Tibial artery (tissue), 4 donors: ENCODE measurements around the gene PSMB8.

Experiments
- DNase-seq, 2 donors: peaks; one replicate each; pipeline ENCODE4 v3.0.0-alpha.2; 2019
- H3K27ac ChIP-seq, 2 donors: fragments of 200-600 bp; sonication (generic) in 1 of 2; 1 replicate in 1 of 2; 2 replicates in 1 of 2; pipeline ENCODE4 v1.5.1; 2018 to 2019; ENCODE audit warnings: mild to moderate bottlenecking in 1 of 2
- H3K27me3 ChIP-seq, 2 donors: fragments of 200-600 bp; sonication (generic) in 1 of 2; one replicate each; pipeline versions ENCODE4 v1.5.1 to v1.6.0; 2016 to 2019
- H3K36me3 ChIP-seq, 3 donors: fragments of 200-600 bp; sonication (generic) in 2 of 3; one replicate each; pipeline ENCODE4 v1.5.1; 2016 to 2019; ENCODE audit warnings: mild to moderate bottlenecking in 2 of 3
- H3K4me1 ChIP-seq, 4 donors: fragments of 200-600 bp; sonication (generic) in 2 of 4; 1 replicate in 3 of 4; 2 replicates in 1 of 4; pipeline ENCODE4 v1.5.1; 2016 to 2019
- H3K4me3 ChIP-seq, 2 donors: fragments of 200-600 bp; sonication (generic) in 1 of 2; 1 replicate in 1 of 2; 2 replicates in 1 of 2; pipeline ENCODE4 v1.5.1; 2018 to 2019; ENCODE audit warnings: mild to moderate bottlenecking in 2 of 2
- H3K9me3 ChIP-seq, 3 donors: fragments of 200-600 bp; sonication (generic) in 1 of 3; one replicate each; pipeline ENCODE4 v1.5.1; 2016 to 2019
- intact Hi-C: fragments of 100-400 bp; cut with DNase I; formaldehyde crosslinking; loops from one replicate; pipeline ENCODE4 v1.15.0; 2023; ENCODE audit warnings: low total_unique reads
- TF ChIP-seq, protein P1 (sequence below), 2 experiments: fragments of 200-600 bp in 1 of 2; fragments of 450-650 bp in 1 of 2; IDR thresholded peaks; one replicate each; pipeline ENCODE4 v1.5.1; 2017 to 2019; ENCODE audit warnings: antibody characterized with exemption in 2 of 2, mild to moderate bottlenecking in 1 of 2, moderate library complexity in 1 of 2

Gene PSMB8

DNA sequence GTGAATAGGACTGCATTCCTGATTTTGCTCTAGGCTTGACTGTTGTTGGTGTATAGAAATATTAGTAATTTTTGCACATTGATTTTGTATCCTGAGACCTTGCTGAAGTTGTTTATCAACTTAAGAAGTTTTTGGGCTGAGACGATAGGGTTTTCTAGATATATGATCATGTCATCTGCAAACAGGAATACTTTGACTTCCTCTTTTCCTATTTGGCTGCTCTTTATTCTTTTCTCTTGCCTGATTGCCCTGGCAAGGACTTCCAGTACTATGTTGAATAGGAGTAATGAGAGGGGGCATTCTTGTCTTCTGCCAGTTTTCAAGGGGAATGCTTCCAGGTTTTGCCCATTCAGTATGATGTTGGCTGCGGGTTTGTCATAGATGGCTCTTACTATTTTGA lies 40.4 kb downstream of the PSMB8 start:
- intact Hi-C loops, result no loop called here
- no peaks in the 10 kb centered on the region for H3K36me3 ChIP-seq
- H3K4me3 ChIP-seq, result no peak overlapping the region
- TF ChIP-seq, protein P1, sequence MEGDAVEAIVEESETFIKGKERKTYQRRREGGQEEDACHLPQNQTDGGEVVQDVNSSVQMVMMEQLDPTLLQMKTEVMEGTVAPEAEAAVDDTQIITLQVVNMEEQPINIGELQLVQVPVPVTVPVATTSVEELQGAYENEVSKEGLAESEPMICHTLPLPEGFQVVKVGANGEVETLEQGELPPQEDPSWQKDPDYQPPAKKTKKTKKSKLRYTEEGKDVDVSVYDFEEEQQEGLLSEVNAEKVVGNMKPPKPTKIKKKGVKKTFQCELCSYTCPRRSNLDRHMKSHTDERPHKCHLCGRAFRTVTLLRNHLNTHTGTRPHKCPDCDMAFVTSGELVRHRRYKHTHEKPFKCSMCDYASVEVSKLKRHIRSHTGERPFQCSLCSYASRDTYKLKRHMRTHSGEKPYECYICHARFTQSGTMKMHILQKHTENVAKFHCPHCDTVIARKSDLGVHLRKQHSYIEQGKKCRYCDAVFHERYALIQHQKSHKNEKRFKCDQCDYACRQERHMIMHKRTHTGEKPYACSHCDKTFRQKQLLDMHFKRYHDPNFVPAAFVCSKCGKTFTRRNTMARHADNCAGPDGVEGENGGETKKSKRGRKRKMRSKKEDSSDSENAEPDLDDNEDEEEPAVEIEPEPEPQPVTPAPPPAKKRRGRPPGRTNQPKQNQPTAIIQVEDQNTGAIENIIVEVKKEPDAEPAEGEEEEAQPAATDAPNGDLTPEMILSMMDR (IDR thresholded peaks at IDR 0.05), result no peak
- H3K9me3 ChIP-seq, result peaks cover 0 to 6% (median 0%) of the 10 kb centered on the region in 3 donors
- peaks cover 0 to 29% of the 10 kb centered on the region in 2 donors for H3K27me3 ChIP-seq
- no peaks in the 10 kb centered on the region for H3K4me1 ChIP-seq
- DNase-seq, result no peak
- H3K27ac ChIP-seq, result no peak overlapping the region

DNA sequence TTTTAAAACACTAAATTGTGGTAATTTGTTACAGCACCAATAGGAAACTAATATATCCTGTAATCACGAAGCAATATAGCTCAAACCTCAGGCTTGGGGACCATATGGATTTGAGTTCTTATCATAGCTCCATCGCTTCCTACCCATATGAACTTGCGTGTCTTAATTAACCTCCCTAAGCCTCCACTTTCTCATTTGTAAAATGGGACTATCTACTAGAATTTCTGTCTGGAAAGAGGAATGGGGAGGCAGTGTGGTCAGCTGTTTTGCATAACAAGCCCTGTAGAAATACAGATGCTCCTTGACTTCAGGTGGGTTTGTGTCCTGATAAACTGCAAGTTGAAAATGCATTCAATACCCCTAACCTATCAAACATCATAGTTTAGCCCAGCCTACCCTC lies 44.1 kb downstream of the PSMB8 start:
- intact Hi-C loops, result loop anchor here (5.0 kb wide), 1 partner anchor 392 kb away; the partner anchor contains the start of gene BTNL2
- peaks cover 0 to 3% (median 0%) of the 10 kb centered on the region in 4 donors for H3K4me1 ChIP-seq

DNA sequence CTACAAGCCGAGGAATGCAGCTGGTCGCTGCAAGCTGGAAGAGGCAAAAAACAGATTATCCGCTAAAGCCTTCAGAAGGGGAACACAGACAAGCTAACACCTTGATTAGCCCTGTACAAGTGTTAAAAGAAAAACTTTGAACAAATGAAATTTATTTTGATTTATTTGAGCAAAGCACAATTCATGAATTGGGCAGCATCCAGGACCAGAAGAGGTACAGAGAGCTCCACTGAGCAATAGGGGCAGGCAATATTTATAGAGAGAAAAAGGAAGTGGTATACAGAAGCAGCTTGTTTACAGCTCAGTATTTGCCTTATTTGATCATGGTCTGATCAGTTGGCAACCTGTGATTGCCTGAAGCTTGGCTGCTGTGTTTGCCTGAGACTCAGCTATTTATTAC lies 44.7 kb downstream of the PSMB8 start:
- H3K27ac ChIP-seq, result no peak overlapping the region
- no peak overlapping the region for H3K4me3 ChIP-seq
- H3K36me3 ChIP-seq, result no peaks in the 10 kb centered on the region
- peaks cover 0 to 54% of the 10 kb centered on the region in 2 donors for H3K27me3 ChIP-seq
- intact Hi-C loops, result loop anchor here (5.0 kb wide), 1 partner anchor 392 kb away; the partner anchor contains the start of gene BTNL2
- DNase-seq, result no peak
- H3K9me3 ChIP-seq, result peaks cover 0 to 6% (median 0%) of the 10 kb centered on the region in 3 donors
- peaks cover 0 to 3% (median 0%) of the 10 kb centered on the region in 4 donors for H3K4me1 ChIP-seq
- TF ChIP-seq, protein P1 (IDR thresholded peaks at IDR 0.05), result no peak

More for the DNA sequence above, 44.1 kb downstream of the PSMB8 start:
- H3K27me3 ChIP-seq, result peaks cover 0 to 49% of the 10 kb centered on the region in 2 donors
- no peak for DNase-seq
- no peak overlapping the region for H3K4me3 ChIP-seq
- H3K36me3 ChIP-seq, result no peaks in the 10 kb centered on the region
- TF ChIP-seq, protein P1 (IDR thresholded peaks at IDR 0.05), result no peak
- H3K9me3 ChIP-seq, result peaks cover 0 to 6% (median 0%) of the 10 kb centered on the region in 3 donors
- no peak overlapping the region for H3K27ac ChIP-seq

DNA sequence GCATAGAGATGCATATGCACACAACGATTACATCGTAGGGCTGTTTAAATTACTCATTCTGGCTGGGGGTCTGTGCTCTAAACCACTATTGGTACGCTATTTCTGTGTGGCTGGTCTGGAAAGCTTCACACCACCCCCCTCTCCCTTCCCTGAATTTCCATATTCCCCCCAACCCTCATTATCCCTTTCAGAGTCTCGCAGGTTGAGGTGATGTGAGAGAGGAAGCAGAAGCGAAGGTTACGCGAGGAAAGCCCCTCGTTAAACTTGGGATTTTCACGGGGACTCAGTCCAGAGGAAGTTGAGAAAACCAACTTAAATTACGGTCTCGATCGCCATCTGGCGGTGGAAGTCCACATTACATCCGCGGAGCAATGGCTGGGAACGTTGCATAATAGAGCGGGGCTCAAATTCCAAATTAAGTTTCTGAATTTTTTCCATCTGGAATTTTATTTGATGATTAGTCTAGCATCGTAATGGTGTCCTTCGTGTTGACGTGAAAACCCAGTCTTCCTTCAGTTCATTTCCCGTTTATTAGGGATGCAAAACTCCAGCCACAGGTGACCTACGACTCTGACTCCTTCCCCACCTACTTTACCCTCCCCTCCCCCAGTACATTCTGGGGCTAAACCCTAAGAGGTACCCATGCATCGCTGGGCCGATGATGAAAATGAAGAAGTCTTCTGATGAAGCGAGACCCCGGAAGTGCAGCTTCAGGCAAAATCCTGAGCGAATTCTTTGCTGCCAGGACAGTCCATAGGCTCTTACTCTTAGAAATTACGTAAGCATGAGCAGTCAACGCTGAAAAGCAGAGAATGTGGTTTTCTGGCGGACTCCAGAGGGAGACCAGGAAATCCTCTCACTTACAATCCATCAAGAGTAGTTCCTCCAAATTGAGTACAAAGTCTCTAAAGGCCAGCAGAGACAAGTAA lies 46.7 kb downstream of the PSMB8 start:
- TF ChIP-seq, protein P1 (IDR thresholded peaks at IDR 0.05), result peak; percentile 84 to 86
- Histone ChIP-seq H3K4me1 (peaks cover 0 to 3% (median 0%) of the 10 kb centered on the region in 4 donors), H3K27ac (no peak overlapping the region), H3K4me3 (no peak overlapping the region), H3K36me3 (no peaks in the 10 kb centered on the region), H3K9me3 (peaks cover 0 to 6% (median 0%) of the 10 kb centered on the region in 3 donors), H3K27me3 (peaks cover 0 to 65% of the 10 kb centered on the region in 2 donors)
- peak; percentile 78 to 85 for DNase-seq
- intact Hi-C loops, result loop anchor here (5.0 kb wide), 1 partner anchor 390 kb away; the partner anchor contains the start of gene BTNL2

DNA sequence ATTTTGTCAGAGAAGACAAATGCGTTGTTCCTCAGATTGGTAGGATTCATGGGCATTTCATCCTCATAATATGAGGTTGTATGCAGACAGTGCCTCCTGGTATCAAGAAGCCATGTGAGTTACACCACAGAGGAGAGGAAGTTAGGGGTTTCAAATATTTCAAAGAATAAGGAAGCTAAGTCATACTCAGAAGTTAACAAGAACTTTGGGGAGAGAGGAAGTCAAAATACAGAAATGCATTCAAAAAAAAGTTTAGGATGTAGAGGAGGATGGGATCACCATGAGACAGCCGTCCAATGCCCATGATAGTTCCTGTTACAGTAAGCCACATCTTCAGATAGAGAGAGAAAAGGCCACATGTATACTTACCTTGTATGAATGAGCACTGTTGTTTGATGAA lies 49.3 kb downstream of the PSMB8 start:
- Histone ChIP-seq H3K4me1 (peaks cover 0 to 3% (median 0%) of the 10 kb centered on the region in 4 donors), H3K4me3 (no peak overlapping the region), H3K27ac (no peak overlapping the region), H3K36me3 (no peaks in the 10 kb centered on the region), H3K9me3 (peaks cover 0 to 5% (median 0%) of the 10 kb centered on the region in 3 donors), H3K27me3 (peaks cover 0 to 69% of the 10 kb centered on the region in 2 donors)
- no peak for DNase-seq
- TF ChIP-seq, protein P1 (IDR thresholded peaks at IDR 0.05), result no peak
- intact Hi-C loops, result no loop called here
